ENCODE measurements around the gene TSPAN33. TPM values are rescaled to one million over a fixed set of nuclear protein-coding genes. Genes with fewer than 3 reads are reported as not detected.

TSPAN33 gene
- total RNA-seq, 4 donors from 2014 or later: 2.0 to 10.5 (median 6.3) TPM

DNA sequence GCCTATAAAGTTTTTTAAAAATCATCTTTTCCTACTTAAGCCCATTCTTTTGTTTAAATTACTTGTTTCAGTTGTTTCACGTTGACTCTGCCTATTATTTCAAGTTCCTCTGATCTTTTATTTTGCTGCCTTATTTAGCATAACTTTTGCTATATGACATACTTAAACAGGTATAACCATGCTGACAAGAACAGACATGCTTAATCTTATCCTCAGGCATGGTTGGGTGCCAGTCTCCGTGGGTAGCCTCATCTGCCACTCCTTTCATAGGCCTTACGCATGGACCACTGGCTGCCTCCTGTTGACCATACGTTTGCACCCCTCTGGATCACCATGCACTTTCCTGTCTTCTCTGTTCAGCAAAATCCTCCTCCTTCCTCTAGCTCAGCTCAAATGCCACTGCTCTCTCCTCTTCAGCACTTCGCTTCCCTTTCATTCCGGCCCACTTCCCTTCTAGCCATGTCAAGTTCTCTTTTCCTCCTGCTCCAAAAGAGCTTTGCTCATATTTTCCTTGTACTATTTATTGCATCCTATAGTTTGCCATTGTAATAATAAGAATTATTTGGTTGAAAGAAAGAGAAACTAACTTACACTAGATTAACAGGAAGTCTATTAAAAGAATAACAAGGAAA lies 10.0 kb upstream of the TSPAN33 start:
- no peaks in the 10 kb centered on the region for H3K36me3 ChIP-seq
- H3K27ac ChIP-seq: no peak overlapping the region
- H3K27me3 ChIP-seq: no peaks in the 10 kb centered on the region
- DNase-seq (ENCODE audit: low spot score in 2 of 2): no peak
- TF ChIP-seq POLR2A (IDR thresholded peaks at IDR 0.05): no peak
- TF ChIP-seq, protein P1, sequence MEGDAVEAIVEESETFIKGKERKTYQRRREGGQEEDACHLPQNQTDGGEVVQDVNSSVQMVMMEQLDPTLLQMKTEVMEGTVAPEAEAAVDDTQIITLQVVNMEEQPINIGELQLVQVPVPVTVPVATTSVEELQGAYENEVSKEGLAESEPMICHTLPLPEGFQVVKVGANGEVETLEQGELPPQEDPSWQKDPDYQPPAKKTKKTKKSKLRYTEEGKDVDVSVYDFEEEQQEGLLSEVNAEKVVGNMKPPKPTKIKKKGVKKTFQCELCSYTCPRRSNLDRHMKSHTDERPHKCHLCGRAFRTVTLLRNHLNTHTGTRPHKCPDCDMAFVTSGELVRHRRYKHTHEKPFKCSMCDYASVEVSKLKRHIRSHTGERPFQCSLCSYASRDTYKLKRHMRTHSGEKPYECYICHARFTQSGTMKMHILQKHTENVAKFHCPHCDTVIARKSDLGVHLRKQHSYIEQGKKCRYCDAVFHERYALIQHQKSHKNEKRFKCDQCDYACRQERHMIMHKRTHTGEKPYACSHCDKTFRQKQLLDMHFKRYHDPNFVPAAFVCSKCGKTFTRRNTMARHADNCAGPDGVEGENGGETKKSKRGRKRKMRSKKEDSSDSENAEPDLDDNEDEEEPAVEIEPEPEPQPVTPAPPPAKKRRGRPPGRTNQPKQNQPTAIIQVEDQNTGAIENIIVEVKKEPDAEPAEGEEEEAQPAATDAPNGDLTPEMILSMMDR (IDR thresholded peaks at IDR 0.05): no peak
- peak in 1 of 2 donors; percentile 46 for TF ChIP-seq EP300 (IDR thresholded peaks at IDR 0.05)
- H3K9me3 ChIP-seq: no peaks in the 10 kb centered on the region
- H3K4me1 ChIP-seq: peaks cover 0 to 4% (median 0%) of the 10 kb centered on the region in 4 donors
- no peak overlapping the region for H3K4me3 ChIP-seq
- 62 to 78% methylated on average over 6 of the region's 6 CpGs for WGBS, 2 donors

DNA sequence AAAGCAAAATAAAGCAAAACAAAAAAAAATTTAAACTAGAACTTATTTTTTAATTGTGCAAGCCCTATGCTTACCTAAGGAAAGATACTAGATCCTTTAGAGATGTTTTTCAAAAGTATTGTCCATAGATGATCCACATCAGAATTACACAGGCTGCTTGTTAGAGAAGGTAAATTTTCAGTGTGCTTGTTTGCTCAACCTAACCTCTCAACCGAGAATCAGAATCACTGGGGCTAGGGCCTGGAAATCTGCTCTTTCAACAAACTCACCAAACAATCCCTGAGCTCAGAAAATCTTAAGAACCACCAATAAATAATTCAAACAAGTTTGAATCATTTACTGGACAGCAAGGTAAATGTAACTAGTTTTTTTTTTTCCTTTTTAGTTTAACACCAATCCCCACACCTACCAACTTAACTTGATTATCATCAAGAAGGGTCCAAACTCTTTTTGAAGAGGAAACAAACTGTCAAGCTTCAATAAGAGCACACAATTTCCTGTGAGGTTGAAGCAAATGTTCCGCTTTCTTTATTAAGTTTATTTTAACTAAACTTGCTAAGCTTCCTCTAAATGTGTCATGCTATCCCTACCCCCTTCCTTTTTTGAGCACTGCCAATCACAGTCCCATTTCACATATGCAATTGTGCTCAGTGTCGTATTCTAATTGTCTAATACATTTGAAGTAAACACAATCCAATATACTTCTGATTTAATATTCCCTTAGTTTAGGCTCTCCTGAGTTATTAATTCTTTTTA lies 7.4 kb upstream of the TSPAN33 start:
- WGBS, 2 donors: 52 to 75% methylated on average over 3 of the region's 3 CpGs
- TF ChIP-seq POLR2A (IDR thresholded peaks at IDR 0.05) (no peak), EP300 (IDR thresholded peaks at IDR 0.05) (no peak)
- TF ChIP-seq, protein P1 (IDR thresholded peaks at IDR 0.05): no peak
- Histone ChIP-seq H3K27ac (peak overlapping the region in 1 of 4 donors; percentile 53), H3K9me3 (no peaks in the 10 kb centered on the region), H3K4me1 (peaks cover 0 to 4% (median 0%) of the 10 kb centered on the region in 4 donors), H3K27me3 (no peaks in the 10 kb centered on the region), H3K4me3 (no peak overlapping the region), H3K36me3 (no peaks in the 10 kb centered on the region)
- no peak for DNase-seq (ENCODE audit: low spot score in 2 of 2)

DNA sequence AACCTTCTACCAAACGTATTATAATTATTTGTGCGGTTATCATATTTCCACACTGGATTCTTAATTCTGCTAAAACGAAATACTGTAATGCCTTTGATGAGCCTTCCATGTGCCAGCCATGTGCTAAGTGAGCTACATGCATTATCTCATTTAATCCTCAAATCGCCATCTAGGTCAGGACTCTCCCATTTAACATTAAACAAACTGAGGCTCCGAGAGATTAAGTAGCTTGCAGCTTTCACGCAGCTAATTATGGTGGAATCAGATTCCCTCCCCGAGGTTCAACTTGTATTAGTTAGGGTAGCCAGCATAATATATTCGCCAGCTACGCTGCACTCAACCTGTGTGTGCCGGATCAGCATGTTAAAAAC lies 798 bp upstream of the TSPAN33 start:
- DNase-seq (ENCODE audit: low spot score in 2 of 2): no peak
- 47 to 51% methylated on average over 10 of the region's 10 CpGs for WGBS, 2 donors
- Histone ChIP-seq H3K4me1 (peaks cover 0 to 18% (median 7%) of the 10 kb centered on the region in 4 donors), H3K27ac (no peak overlapping the region), H3K27me3 (peaks cover 0 to 26% of the 10 kb centered on the region in 2 donors), H3K4me3 (no peak overlapping the region), H3K9me3 (no peaks in the 10 kb centered on the region), H3K36me3 (no peaks in the 10 kb centered on the region)
- TF ChIP-seq POLR2A (IDR thresholded peaks at IDR 0.05): no peak
- TF ChIP-seq, protein P1 (IDR thresholded peaks at IDR 0.05): no peak
- TF ChIP-seq EP300 (IDR thresholded peaks at IDR 0.05): no peak

DNA sequence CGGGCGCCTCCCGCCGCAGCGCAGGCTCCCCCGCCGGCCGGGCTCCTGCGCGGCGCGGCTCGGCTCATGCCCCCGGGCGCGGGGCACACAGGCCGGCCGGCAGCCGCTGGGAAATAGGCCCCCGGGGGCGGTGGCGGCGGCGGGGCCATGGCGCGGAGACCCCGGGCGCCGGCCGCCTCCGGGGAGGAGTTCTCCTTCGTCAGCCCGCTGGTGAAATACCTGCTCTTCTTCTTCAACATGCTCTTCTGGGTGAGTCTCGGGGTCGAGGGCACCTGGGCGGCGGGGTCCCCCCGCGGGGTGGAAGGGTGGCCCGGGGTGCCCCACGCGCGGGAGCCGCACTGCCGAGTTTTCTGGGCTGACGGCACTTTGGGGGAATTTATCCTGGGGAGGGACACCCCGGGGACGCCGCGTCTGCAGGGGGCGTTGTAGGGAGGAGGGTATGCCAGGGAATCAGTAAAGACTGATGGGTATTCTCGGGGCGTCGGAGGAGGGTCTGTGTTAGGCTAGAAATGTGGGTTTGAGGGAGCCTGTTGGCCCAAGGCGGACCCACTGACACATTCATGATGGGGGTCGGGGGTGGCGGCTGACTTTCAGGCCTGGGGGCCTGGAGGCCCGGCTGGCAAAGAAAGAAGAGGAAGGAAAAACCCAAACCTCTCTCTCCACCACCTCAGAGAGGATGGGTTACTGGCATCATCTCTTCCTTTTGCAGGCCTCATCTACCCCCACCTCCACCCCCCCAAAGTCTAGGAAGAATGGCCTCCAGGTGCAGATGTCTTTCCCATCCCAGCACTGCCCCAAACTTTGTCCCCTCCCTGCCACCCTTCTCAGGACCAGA lies 544 bp downstream of the TSPAN33 start:
- DNase-seq (ENCODE audit: low spot score in 2 of 2): no peak
- H3K27me3 ChIP-seq: peaks cover 0 to 26% of the 10 kb centered on the region in 2 donors
- H3K9me3 ChIP-seq: no peaks in the 10 kb centered on the region
- H3K27ac ChIP-seq: peak overlapping the region in 2 of 4 donors; percentile 15 to 70
- no peaks in the 10 kb centered on the region for H3K36me3 ChIP-seq
- H3K4me1 ChIP-seq: peaks cover 0 to 18% (median 7%) of the 10 kb centered on the region in 4 donors
- WGBS, 2 donors: 10 to 11% methylated on average over 38 to 47 of the region's 58 CpGs
- H3K4me3 ChIP-seq: peak overlapping the region; percentile 33 to 61 (median 50)
- TF ChIP-seq EP300 (IDR thresholded peaks at IDR 0.05) (no peak), POLR2A (IDR thresholded peaks at IDR 0.05) (no peak)
- TF ChIP-seq, protein P1 (IDR thresholded peaks at IDR 0.05): no peak
